PC-3 (cell line): ENCODE measurements around the gene CDK5RAP2.

Experiments used
- CTCF ChIP-seq: fragments of 300-600 bp; sonication (generic); conservative IDR thresholded peaks from 2 replicates; pipeline ENCODE4 v1.5.1; 2017; ENCODE audit warnings: antibody characterized with exemption, low read depth, mild to moderate bottlenecking, low read length
- EZH2 ChIP-seq: fragments of 300-600 bp; sonication (generic); IDR thresholded peaks from one replicate; pipeline ENCODE4 v1.6.1; 2017; ENCODE audit warnings: antibody characterized with exemption, mild to moderate bottlenecking, low read length; ENCODE audit not compliant: unreplicated experiment
- EZH2phosphoT487 ChIP-seq: fragments of 300-600 bp; sonication (generic); IDR thresholded peaks from 2 replicates; pipeline ENCODE4 v1.6.1; 2018; ENCODE audit warnings: mild to moderate bottlenecking, antibody characterized with exemption, low read length, borderline replicate concordance

- TF ChIP-seq CTCF (no peak), EZH2 (no peak), EZH2phosphoT487 (no peak)
Measured at GRCh38 chr9:120376101-120376500, 203.9 kb downstream of the CDK5RAP2 start.
